Esophagus mucosa (tissue), 1 donor: ENCODE measurements around the gene IQCF5. TPM values are rescaled to one million over a fixed set of nuclear protein-coding genes. Genes with fewer than 3 reads are reported as not detected.
"Not testable (repeated sequence)": the region's sequence is repeated elsewhere in the genome, so short reads cannot be mapped to it uniquely, and the experiment has no call there.

ENCODE experiments used
- ATAC-seq: fragments of 200-7000 bp; cut with Tn5 transposase; one replicate; pipeline ENCODE4 v1.9.1; 2020
- total RNA-seq: library from RNA; stranded (reverse); gene quantifications from one replicate; pipeline ENCODE4 v1.2.4, GENCODE V29; 2023
- donor health status: DM: yes; HTN: yes; CAD: no.

IQCF5 gene
- not detected for total RNA-seq

- ATAC-seq, result no peak
Measured at GRCh38 chr3:51875501-51875900, at the start of gene IQCF5. IQCF5 (minus strand) TSS chr3:51875601; CDS start chr3:51875531, 70 bp downstream.

GRCh38 chr3:51921081-51921578 is 45.7 kb upstream of the IQCF5 start:
- no peak for ATAC-seq

GRCh38 chr3:51916418-51916817 is 41.0 kb upstream of the IQCF5 start:
- ATAC-seq, result no peak

- no peak for ATAC-seq
Measured at GRCh38 chr3:51908026-51908425, 32.6 kb upstream of the IQCF5 start.

- peak; percentile 37 for ATAC-seq
Measured at GRCh38 chr3:51904034-51904823, 28.8 kb upstream of the IQCF5 start.

GRCh38 chr3:51902361-51902760 is 27.0 kb upstream of the IQCF5 start:
- ATAC-seq, result peak; percentile 79

GRCh38 chr3:51900043-51900442 is 24.6 kb upstream of the IQCF5 start:
- ATAC-seq, result not testable (repeated sequence)

- ATAC-seq, result no peak
Measured at GRCh38 chr3:51897391-51897790, 22.0 kb upstream of the IQCF5 start.

GRCh38 chr3:51896607-51897305 is 21.4 kb upstream of the IQCF5 start:
- ATAC-seq, result no peak

GRCh38 chr3:51894939-51895338 is 19.5 kb upstream of the IQCF5 start:
- no peak for ATAC-seq

GRCh38 chr3:51894391-51894790 is 19.0 kb upstream of the IQCF5 start:
- ATAC-seq, result no peak

GRCh38 chr3:51891242-51892039 is 16.0 kb upstream of the IQCF5 start:
- ATAC-seq, result no peak

GRCh38 chr3:51888463-51889105 is 13.2 kb upstream of the IQCF5 start:
- ATAC-seq, result no peak

- peak; percentile 46 for ATAC-seq
Measured at GRCh38 chr3:51887620-51888019, 12.2 kb upstream of the IQCF5 start.

GRCh38 chr3:51886447-51886846 is 11.0 kb upstream of the IQCF5 start:
- ATAC-seq, result no peak

- ATAC-seq, result no peak
Measured at GRCh38 chr3:51879937-51880336, 4.5 kb upstream of the IQCF5 start.

- no peak for ATAC-seq
Measured at GRCh38 chr3:51876186-51876585, 785 bp upstream of the IQCF5 start.

GRCh38 chr3:51874889-51875288 is 512 bp downstream of the IQCF5 start:
- no peak for ATAC-seq

GRCh38 chr3:51874411-51874810 is 990 bp downstream of the IQCF5 start:
- no peak for ATAC-seq

- no peak for ATAC-seq
Measured at GRCh38 chr3:51873876-51874275, 1.5 kb downstream of the IQCF5 start.

GRCh38 chr3:51873253-51873766 is 2.1 kb downstream of the IQCF5 start:
- no peak for ATAC-seq

GRCh38 chr3:51869304-51869703 is 6.1 kb downstream of the IQCF5 start:
- ATAC-seq, result no peak
